ENCODE results near the gene SPRR2D. TPM values are rescaled to one million over a fixed set of nuclear protein-coding genes. Genes with fewer than 3 reads are reported as not detected.

The SPRR2D gene
- total and polyA plus RNA-seq, 10 of the 15 experiments (the other 5 are each of a cell fraction or from before 2014, with no cell fraction given): 0.44 TPM; not detected in 9

GRCh38 chr1:153070243-153070642 lies 29.3 kb upstream of the SPRR2D start:
- RAD21 ChIA-PET (ENCODE audit: unreplicated experiment): no interaction called here
- no TSS peak for BruUV-seq (replicated peaks)
- DNase-seq (ENCODE audit: low read depth, low spot score) (no peak), ATAC-seq (no peak), FAIRE-seq (no peak)
- intact Hi-C loops (cut with micrococcal nuclease; ENCODE audit: unreplicated experiment) (no loop called here), in situ Hi-C loops (cut with MboI) (no loop called here)
- 3% methylated on average over 2 of the region's 2 CpGs for WGBS (ENCODE audit: insufficient coverage, insufficient replicate concordance, low lambda C conversion rate, missing lambda C conversion rate)
- SMC1A ChIA-PET (ENCODE audit: uncharacterized antibody, unreplicated experiment): interaction anchor here (0.6 kb wide), 1 partner anchor 17 kb away, joined by 3 read pairs; no protein-coding TSS in a partner anchor
- H3K4me2 ChIP-seq (ENCODE audit: control insufficient read depth, insufficient read depth): no peak overlapping the region
- CTCF ChIA-PET: interaction anchor here (0.9 to 1.8 kb wide), 3 partner anchors 9 to 123 kb away, joined by 3 to 4 read pairs (median 3); no protein-coding TSS in a partner anchor
- no peaks in the 10 kb centered on the region for H3K79me2 ChIP-seq (ENCODE audit: control insufficient read depth, insufficient read depth, low read length)
- H3K36me3 ChIP-seq (ENCODE audit: control insufficient read depth in 2 of 2, insufficient read depth in 2 of 2, low read length in 1 of 2): no peaks in the 10 kb centered on the region
- POLR2A ChIA-PET: no interaction called here
- H3K4me1 ChIP-seq (ENCODE audit: control insufficient read depth, insufficient read depth, low read length): no peaks in the 10 kb centered on the region
- TF ChIP-seq TARDBP (IDR thresholded peaks at IDR 0.05; ENCODE audit: borderline replicate concordance): no peak
- no peak for TF ChIP-seq ZNF217 (IDR thresholded peaks at IDR 0.05)
- no peak for TF ChIP-seq MAX (IDR thresholded peaks at IDR 0.05; ENCODE audit: low read depth, low read length)
- no peak for TF ChIP-seq EED (IDR thresholded peaks at IDR 0.05; ENCODE audit: low read depth)
- no peak for TF ChIP-seq CREM (IDR thresholded peaks at IDR 0.05; ENCODE audit: low read depth)
- no peak for TF ChIP-seq CEBPB (IDR thresholded peaks at IDR 0.05; ENCODE audit: borderline replicate concordance in 1 of 2, low read depth in 2 of 2, low read length in 2 of 2)
- no peak for TF ChIP-seq PML (IDR thresholded peaks at IDR 0.05; ENCODE audit: low read length)
- TF ChIP-seq, protein P1, sequence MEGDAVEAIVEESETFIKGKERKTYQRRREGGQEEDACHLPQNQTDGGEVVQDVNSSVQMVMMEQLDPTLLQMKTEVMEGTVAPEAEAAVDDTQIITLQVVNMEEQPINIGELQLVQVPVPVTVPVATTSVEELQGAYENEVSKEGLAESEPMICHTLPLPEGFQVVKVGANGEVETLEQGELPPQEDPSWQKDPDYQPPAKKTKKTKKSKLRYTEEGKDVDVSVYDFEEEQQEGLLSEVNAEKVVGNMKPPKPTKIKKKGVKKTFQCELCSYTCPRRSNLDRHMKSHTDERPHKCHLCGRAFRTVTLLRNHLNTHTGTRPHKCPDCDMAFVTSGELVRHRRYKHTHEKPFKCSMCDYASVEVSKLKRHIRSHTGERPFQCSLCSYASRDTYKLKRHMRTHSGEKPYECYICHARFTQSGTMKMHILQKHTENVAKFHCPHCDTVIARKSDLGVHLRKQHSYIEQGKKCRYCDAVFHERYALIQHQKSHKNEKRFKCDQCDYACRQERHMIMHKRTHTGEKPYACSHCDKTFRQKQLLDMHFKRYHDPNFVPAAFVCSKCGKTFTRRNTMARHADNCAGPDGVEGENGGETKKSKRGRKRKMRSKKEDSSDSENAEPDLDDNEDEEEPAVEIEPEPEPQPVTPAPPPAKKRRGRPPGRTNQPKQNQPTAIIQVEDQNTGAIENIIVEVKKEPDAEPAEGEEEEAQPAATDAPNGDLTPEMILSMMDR (IDR thresholded peaks at IDR 0.05 in 2 of 3, conservative IDR thresholded peaks at IDR 0.05 in 1 of 3; ENCODE audit: control insufficient read depth in 2 of 3, extremely low read depth in 1 of 3, insufficient read depth in 1 of 3, low read depth in 3 of 3, low read length in 3 of 3): no peak
- TF ChIP-seq IKZF1 (conservative IDR thresholded peaks at IDR 0.05): no peak
- no peaks in the 10 kb centered on the region for H4K20me1 ChIP-seq (ENCODE audit: control insufficient read depth, insufficient read depth)
- H3K27me3 ChIP-seq (replicated peaks in 1 of 2; ENCODE audit: control insufficient read depth in 2 of 2, insufficient read depth in 2 of 2, low read length in 1 of 2): no peaks in the 10 kb centered on the region
- H3K9me3 ChIP-seq (replicated peaks; ENCODE audit: control insufficient read depth, insufficient read depth, low read length): no peaks in the 10 kb centered on the region
- H3K4me3 ChIP-seq: no peak overlapping the region
- H3K27ac ChIP-seq (ENCODE audit: control insufficient read depth, insufficient read depth): no peak overlapping the region
- no peak overlapping the region for H2AFZ ChIP-seq (ENCODE audit: control insufficient read depth, low read depth, low read length)
- no peak overlapping the region for H3K9ac ChIP-seq (ENCODE audit: control insufficient read depth, insufficient read depth, low read length)
